OCI-LY1 (cell line): ENCODE data around the gene SYNE2.
A peak's percentile ranks its signal among the peaks of the same experiment; 100 is the strongest.
"Not testable (repeated sequence)": the region's sequence is repeated elsewhere in the genome, so short reads cannot be mapped to it uniquely, and the experiment has no call there.

Source experiments
- H2AFZ ChIP-seq: fragments of 200-600 bp; sonication (generic), shearing (Covaris generic); 2 replicates; pipeline ENCODE4 v1.6.0; 2014; ENCODE audit warnings: antibody characterized with exemption, mild to moderate bottlenecking, low read length
- H3F3A ChIP-seq: fragments of 200-600 bp; sonication (generic), shearing (Covaris generic); 2 replicates; pipeline ENCODE4 v1.6.0; 2014; ENCODE audit warnings: mild to moderate bottlenecking, antibody characterized with exemption, low read length, moderate library complexity; ENCODE audit not compliant: insufficient read depth
- H3K27ac ChIP-seq: fragments of 200-600 bp; sonication (generic); 2 replicates; pipeline ENCODE4 v1.5.1; 2014; ENCODE audit warnings: low read length, mixed run types, mild to moderate bottlenecking, low read depth; ENCODE audit not compliant: poor library complexity, severe bottlenecking
- H3K27me3 ChIP-seq: fragments of 200-600 bp; sonication (generic); 2 replicates; pipeline ENCODE4 v1.6.0; 2014; ENCODE audit warnings: antibody characterized with exemption, mild to moderate bottlenecking, low read length, moderate library complexity; ENCODE audit not compliant: insufficient read depth
- H3K36me3 ChIP-seq: fragments of 200-600 bp; sonication (generic); 2 replicates; pipeline ENCODE4 v1.6.1; 2014; ENCODE audit warnings: mild to moderate bottlenecking, antibody characterized with exemption, low read length, moderate library complexity, mixed read lengths; ENCODE audit not compliant: insufficient read depth
- H3K4me1 ChIP-seq: fragments of 200-600 bp; sonication (generic); 2 replicates; pipeline ENCODE4 v1.5.1; 2014; ENCODE audit warnings: mild to moderate bottlenecking, low read length, moderate library complexity; ENCODE audit not compliant: insufficient read depth, severe bottlenecking
- H3K4me2 ChIP-seq: fragments of 200-600 bp; sonication (generic), shearing (Covaris generic); 2 replicates; pipeline ENCODE4 v1.6.1; 2014; ENCODE audit warnings: low read length
- H3K4me3 ChIP-seq: fragments of 200-600 bp; sonication (generic); 2 replicates; pipeline ENCODE4 v1.5.1; 2014; ENCODE audit warnings: low read length, low read depth, mild to moderate bottlenecking, mixed read lengths; ENCODE audit not compliant: poor library complexity, severe bottlenecking
- H3K79me2 ChIP-seq: fragments of 200-600 bp; shearing (Covaris generic); 2 replicates; pipeline ENCODE4 v1.6.1; 2016; ENCODE audit warnings: mixed run types, low read length, mixed read lengths; ENCODE audit not compliant: insufficient read depth
- H3K9ac ChIP-seq: fragments of 200-600 bp; sonication (generic), shearing (Covaris generic); 2 replicates; pipeline ENCODE4 v1.6.1; 2014; ENCODE audit warnings: mild to moderate bottlenecking, low read length, mixed read lengths
- H3K9me2 ChIP-seq: fragments of 200-600 bp; sonication (generic), shearing (Covaris generic); 2 replicates; pipeline ENCODE4 v1.6.1; 2014; ENCODE audit warnings: low read depth, mild to moderate bottlenecking, low read length, mixed read lengths
- H3K9me3 ChIP-seq: fragments of 200-600 bp; shearing (Covaris generic); 2 replicates; pipeline ENCODE4 v1.6.1; 2014; ENCODE audit warnings: low read length, mixed read lengths
- H4K20me1 ChIP-seq: fragments of 200-600 bp; sonication (generic), shearing (Covaris generic); 2 replicates; pipeline ENCODE4 v1.6.0; 2016; ENCODE audit warnings: mild to moderate bottlenecking, low read length; ENCODE audit not compliant: insufficient read depth
- EZH2 ChIP-seq: fragments of 200-600 bp; sonication (generic), shearing (Covaris generic); IDR thresholded peaks from 2 replicates; pipeline ENCODE4 v1.8.0; 2017; ENCODE audit warnings: borderline replicate concordance, mixed run types, mild to moderate bottlenecking, antibody characterized with exemption, low read length, moderate library complexity, mixed read lengths
- TF ChIP-seq, protein P1 (sequence below): fragments of 200-600 bp; sonication (generic), shearing (Covaris generic); IDR thresholded peaks from 2 replicates; pipeline ENCODE4 v1.5.1; 2017; ENCODE audit warnings: mild to moderate bottlenecking, antibody characterized with exemption, low read length, moderate library complexity, mixed read lengths

Gene SYNE2

DNA sequence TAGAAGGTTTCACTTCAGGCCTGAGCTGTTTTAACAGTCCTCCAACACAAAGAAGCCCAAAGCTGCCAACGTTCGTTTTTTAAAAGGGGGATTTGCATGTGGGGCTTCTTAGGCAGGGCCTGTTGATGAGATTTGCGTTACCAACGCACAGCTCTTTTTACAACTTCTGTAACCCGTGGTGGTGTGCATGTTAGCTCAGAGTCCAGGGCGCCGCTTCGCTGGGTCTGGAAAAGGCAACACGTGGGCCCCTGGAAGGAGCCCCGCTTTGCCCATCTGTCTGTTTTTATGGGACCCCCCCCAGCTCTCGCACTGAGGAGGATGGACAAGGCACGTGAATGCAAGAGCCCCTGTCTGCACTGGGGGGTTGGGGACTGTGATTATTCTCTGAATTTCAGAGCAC is 357.4 kb downstream of the SYNE2 start:
- peak overlapping the region; percentile 88 for H3K9ac ChIP-seq
- no peaks in the 10 kb centered on the region for H4K20me1 ChIP-seq
- H3K27me3 ChIP-seq = no peaks in the 10 kb centered on the region
- peaks cover 92% of the 10 kb centered on the region for H3K4me1 ChIP-seq
- H3K9me3 ChIP-seq = no peaks in the 10 kb centered on the region
- H2AFZ ChIP-seq = no peak overlapping the region
- TF ChIP-seq EZH2 = no peak
- TF ChIP-seq, protein P1, sequence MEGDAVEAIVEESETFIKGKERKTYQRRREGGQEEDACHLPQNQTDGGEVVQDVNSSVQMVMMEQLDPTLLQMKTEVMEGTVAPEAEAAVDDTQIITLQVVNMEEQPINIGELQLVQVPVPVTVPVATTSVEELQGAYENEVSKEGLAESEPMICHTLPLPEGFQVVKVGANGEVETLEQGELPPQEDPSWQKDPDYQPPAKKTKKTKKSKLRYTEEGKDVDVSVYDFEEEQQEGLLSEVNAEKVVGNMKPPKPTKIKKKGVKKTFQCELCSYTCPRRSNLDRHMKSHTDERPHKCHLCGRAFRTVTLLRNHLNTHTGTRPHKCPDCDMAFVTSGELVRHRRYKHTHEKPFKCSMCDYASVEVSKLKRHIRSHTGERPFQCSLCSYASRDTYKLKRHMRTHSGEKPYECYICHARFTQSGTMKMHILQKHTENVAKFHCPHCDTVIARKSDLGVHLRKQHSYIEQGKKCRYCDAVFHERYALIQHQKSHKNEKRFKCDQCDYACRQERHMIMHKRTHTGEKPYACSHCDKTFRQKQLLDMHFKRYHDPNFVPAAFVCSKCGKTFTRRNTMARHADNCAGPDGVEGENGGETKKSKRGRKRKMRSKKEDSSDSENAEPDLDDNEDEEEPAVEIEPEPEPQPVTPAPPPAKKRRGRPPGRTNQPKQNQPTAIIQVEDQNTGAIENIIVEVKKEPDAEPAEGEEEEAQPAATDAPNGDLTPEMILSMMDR = no peak
- H3K27ac ChIP-seq = peak overlapping the region; percentile 100
- H3K36me3 ChIP-seq = peaks cover 61% of the 10 kb centered on the region
- H3K4me2 ChIP-seq = peak overlapping the region; percentile 82
- H3K4me3 ChIP-seq = peak overlapping the region; percentile 62
- H3F3A ChIP-seq = peaks cover 9% of the 10 kb centered on the region; the same call in 1 of the 2 replicates
- H3K79me2 ChIP-seq = 0 out of 2 replicates have a peak, but pooled peaks cover 8% of the 10 kb centered on the region
- H3K9me2 ChIP-seq = no peaks in the 10 kb centered on the region

DNA sequence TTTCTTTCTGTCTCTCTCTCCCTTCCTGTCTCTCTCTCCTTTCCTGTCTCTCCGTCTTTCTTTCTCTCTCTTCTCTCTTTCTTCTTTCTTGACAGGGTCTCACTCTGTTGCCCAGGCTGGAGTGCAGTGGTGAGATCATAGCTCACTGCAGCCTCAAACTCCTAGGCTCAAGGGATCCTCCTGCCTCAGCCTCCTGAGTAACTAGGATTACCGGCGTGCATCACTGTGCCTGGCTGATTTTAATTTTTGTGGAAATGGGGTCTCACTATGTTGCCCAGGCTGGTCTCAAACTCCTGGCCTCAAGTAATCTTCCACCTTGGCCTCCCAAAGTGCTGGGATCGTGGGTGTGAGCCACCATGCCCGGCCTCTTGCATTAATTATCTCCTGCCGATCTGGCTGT is 358.1 kb downstream of the SYNE2 start:
- Histone ChIP-seq H3K36me3 (peaks cover 68% of the 10 kb centered on the region), H3K4me3 (peak overlapping the region; percentile 62), H3K9ac (peak overlapping the region; percentile 88), H3K27ac (peak overlapping the region; percentile 100), H3K4me1 (peaks cover 92% of the 10 kb centered on the region), H3K4me2 (peak overlapping the region; percentile 82)
- not testable (repeated sequence) for H3K9me3 ChIP-seq, H2AFZ ChIP-seq, H3K79me2 ChIP-seq, H3F3A ChIP-seq, H4K20me1 ChIP-seq, H3K9me2 ChIP-seq, H3K27me3 ChIP-seq

DNA sequence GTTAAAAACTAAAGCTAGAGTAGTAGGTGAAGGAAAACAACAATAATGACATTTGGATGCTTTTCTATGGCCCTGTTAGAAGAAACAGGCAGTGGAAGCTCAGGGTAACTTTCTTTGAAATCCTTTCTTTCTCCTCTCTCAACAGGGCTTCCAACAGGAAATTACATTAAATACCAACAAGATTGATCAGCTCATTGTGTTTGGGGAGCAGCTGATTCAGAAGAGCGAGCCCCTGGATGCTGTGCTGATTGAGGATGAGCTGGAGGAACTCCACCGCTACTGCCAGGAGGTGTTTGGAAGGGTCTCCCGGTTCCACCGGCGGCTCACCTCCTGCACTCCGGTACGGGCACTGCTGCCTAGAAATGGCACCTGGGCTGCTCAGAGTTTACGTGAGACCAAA is 359.9 kb downstream of the SYNE2 start:
- Histone ChIP-seq H3K9me2 (no peaks in the 10 kb centered on the region), H3K4me1 (peaks cover 92% of the 10 kb centered on the region), H3K36me3 (peaks cover 83% of the 10 kb centered on the region), H3F3A (peaks cover 9% of the 10 kb centered on the region; the same call in 1 of the 2 replicates), H3K27ac (peak overlapping the region; percentile 100), H3K9ac (no peak overlapping the region), H3K79me2 (0 out of 2 replicates have a peak, but pooled peaks cover 6% of the 10 kb centered on the region), H3K4me2 (no peak overlapping the region), H3K27me3 (no peaks in the 10 kb centered on the region), H3K4me3 (no peak overlapping the region), H4K20me1 (no peaks in the 10 kb centered on the region), H3K9me3 (no peaks in the 10 kb centered on the region), H2AFZ (no peak overlapping the region)
- TF ChIP-seq, protein P1 = no peak
- TF ChIP-seq EZH2 = no peak

DNA sequence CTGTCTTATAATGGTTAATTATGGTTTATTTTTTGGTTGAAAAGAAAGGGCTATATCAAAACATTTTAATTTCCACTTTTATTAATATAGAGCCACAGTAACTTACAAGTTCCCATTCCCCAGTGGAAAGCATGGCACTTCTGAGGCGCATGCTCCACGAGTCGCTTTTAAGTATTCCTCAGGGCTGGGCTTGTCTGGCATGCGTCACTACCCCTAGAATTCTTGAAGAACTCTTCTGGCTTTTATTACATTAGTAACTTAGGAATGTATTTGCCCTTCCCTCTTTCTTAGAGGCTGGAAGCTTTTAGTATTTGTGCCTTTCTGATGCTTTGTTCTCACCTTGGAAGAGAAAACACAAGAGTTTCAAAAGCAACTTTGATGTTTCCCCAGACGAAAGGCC is 360.3 kb downstream of the SYNE2 start:
- H3K9me2 ChIP-seq = no peaks in the 10 kb centered on the region
- no peaks in the 10 kb centered on the region for H3K27me3 ChIP-seq
- peaks cover 9% of the 10 kb centered on the region; the same call in 1 of the 2 replicates for H3F3A ChIP-seq
- H3K4me3 ChIP-seq = no peak overlapping the region
- H2AFZ ChIP-seq = no peak overlapping the region
- peaks cover 83% of the 10 kb centered on the region for H3K36me3 ChIP-seq
- H3K9ac ChIP-seq = no peak overlapping the region
- H3K4me2 ChIP-seq = no peak overlapping the region
- H4K20me1 ChIP-seq = no peaks in the 10 kb centered on the region
- no peak for TF ChIP-seq EZH2
- TF ChIP-seq, protein P1 = no peak
- H3K27ac ChIP-seq = peak overlapping the region; percentile 100
- no peaks in the 10 kb centered on the region for H3K9me3 ChIP-seq
- 0 out of 2 replicates have a peak, but pooled peaks cover 1% of the 10 kb centered on the region for H3K79me2 ChIP-seq
- peaks cover 92% of the 10 kb centered on the region for H3K4me1 ChIP-seq
